ENCODE data around the gene TCF19.

DNA sequence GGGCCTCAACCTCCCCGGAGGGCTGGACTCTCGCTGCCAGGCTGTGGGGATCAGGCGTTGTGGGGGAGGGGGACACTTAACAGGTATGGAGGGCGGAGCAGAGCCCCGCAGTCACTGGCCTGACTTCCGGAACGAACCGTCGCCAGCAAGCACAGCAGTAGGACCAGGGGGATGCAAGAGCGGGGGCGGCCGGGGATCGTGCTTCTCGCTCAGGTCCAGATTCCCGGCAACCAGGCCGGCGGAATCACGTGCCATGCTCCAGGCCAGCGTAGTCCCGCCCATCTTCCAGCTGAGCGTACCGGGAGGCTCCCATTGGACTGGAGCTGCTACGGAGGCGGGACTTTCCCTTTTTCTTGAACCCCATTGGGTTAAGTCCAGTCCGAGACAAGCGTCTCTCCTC lies 22.1 kb downstream of the TCF19 start:
- no peak for TF ChIP-seq POLR2A (IDR thresholded peaks at IDR 0.05)
- no peak for TF ChIP-seq CTCF (IDR thresholded peaks at IDR 0.05)
- peak in 1 of 3 donors; percentile 10 for TF ChIP-seq POLR2AphosphoS5 (IDR thresholded peaks at IDR 0.05)
- no peak for TF ChIP-seq EP300 (IDR thresholded peaks at IDR 0.05)

All from stomach (tissue), 4 donors.